Memory B cell (primary cell): ENCODE data around the gene SCP2.

Experiments
- ATAC-seq: fragments of 150-1000 bp; cut with Tn5 transposase; 2 replicates; pipeline ENCODE4 v1.10.0; 2021; ENCODE audit warnings: low read depth, mild to moderate bottlenecking, moderate library complexity
- DNase-seq, 2 donors: peaks; one replicate each; pipeline ENCODE4 v3.0.0; 2022; ENCODE audit warnings: low spot score in 2 of 2
- H3K27ac Mint-ChIP-seq: one replicate; pipeline ENCODE4 v1.8.0; 2022; ENCODE audit warnings: mild to moderate bottlenecking, moderate library complexity, mixed read lengths
- H3K27me3 Mint-ChIP-seq: one replicate; pipeline ENCODE4 v1.8.0; 2022; ENCODE audit warnings: mixed read lengths
- H3K36me3 Mint-ChIP-seq: one replicate; pipeline ENCODE4 v1.8.0; 2022; ENCODE audit warnings: mild to moderate bottlenecking, mixed read lengths
- H3K4me1 Mint-ChIP-seq: one replicate; pipeline ENCODE4 v1.8.0; 2022; ENCODE audit warnings: mixed read lengths
- H3K4me3 Mint-ChIP-seq: one replicate; pipeline ENCODE4 v1.8.0; 2022; ENCODE audit warnings: mild to moderate bottlenecking, moderate library complexity, mixed read lengths
- H3K9me3 Mint-ChIP-seq: one replicate; pipeline ENCODE4 v1.8.0; 2022; ENCODE audit warnings: mixed read lengths

The SCP2 gene

GRCh38 chr1:53066891-53067738 lies 140.0 kb downstream of the SCP2 start:
- ATAC-seq (no peak), DNase-seq (no peak)
- Mint-ChIP-seq H3K27ac (no peak overlapping the region), H3K27me3 (peaks cover 16% of the 10 kb centered on the region), H3K9me3 (no peaks in the 10 kb centered on the region), H3K4me3 (no peak overlapping the region), H3K36me3 (no peaks in the 10 kb centered on the region), H3K4me1 (no peaks in the 10 kb centered on the region)

- H3K4me1 Mint-ChIP-seq: no peaks in the 10 kb centered on the region
Measured at GRCh38 chr1:53067886-53068285, 140.8 kb downstream of the SCP2 start.

GRCh38 chr1:53068314-53069099 lies 141.4 kb downstream of the SCP2 start:
- H3K27ac Mint-ChIP-seq: no peak overlapping the region
- H3K36me3 Mint-ChIP-seq: no peaks in the 10 kb centered on the region
- H3K9me3 Mint-ChIP-seq: no peaks in the 10 kb centered on the region
- DNase-seq (no peak), ATAC-seq (no peak)
- H3K4me1 Mint-ChIP-seq: no peaks in the 10 kb centered on the region
- H3K4me3 Mint-ChIP-seq: no peak overlapping the region
- peaks cover 13% of the 10 kb centered on the region for H3K27me3 Mint-ChIP-seq

More at GRCh38 chr1:53067886-53068285, 140.8 kb downstream of the SCP2 start:
- no peak for ATAC-seq
- no peak for DNase-seq
- Mint-ChIP-seq H3K27ac (no peak overlapping the region), H3K4me3 (no peak overlapping the region), H3K9me3 (no peaks in the 10 kb centered on the region), H3K27me3 (peaks cover 16% of the 10 kb centered on the region), H3K36me3 (no peaks in the 10 kb centered on the region)

- DNase-seq (no peak), ATAC-seq (no peak)
- Mint-ChIP-seq H3K27ac (no peak overlapping the region), H3K36me3 (no peaks in the 10 kb centered on the region), H3K4me1 (no peaks in the 10 kb centered on the region), H3K27me3 (peaks cover 9% of the 10 kb centered on the region), H3K9me3 (no peaks in the 10 kb centered on the region), H3K4me3 (no peak overlapping the region)
Measured at GRCh38 chr1:53069265-53069662, 142.2 kb downstream of the SCP2 start.

- H3K4me1 Mint-ChIP-seq: no peaks in the 10 kb centered on the region
- H3K27me3 Mint-ChIP-seq: peaks cover 9% of the 10 kb centered on the region
- H3K9me3 Mint-ChIP-seq: no peaks in the 10 kb centered on the region
- H3K36me3 Mint-ChIP-seq: no peaks in the 10 kb centered on the region
- DNase-seq: no peak
- H3K27ac Mint-ChIP-seq: no peak overlapping the region
- ATAC-seq: no peak
- no peak overlapping the region for H3K4me3 Mint-ChIP-seq
Measured at GRCh38 chr1:53069663-53070327, 142.7 kb downstream of the SCP2 start.

GRCh38 chr1:53070621-53071020 lies 143.5 kb downstream of the SCP2 start:
- no peak for ATAC-seq
- Mint-ChIP-seq H3K9me3 (no peaks in the 10 kb centered on the region), H3K27ac (no peak overlapping the region)

GRCh38 chr1:53071167-53071865 lies 144.2 kb downstream of the SCP2 start:
- H3K27ac Mint-ChIP-seq: no peak overlapping the region
- H3K9me3 Mint-ChIP-seq: no peaks in the 10 kb centered on the region
- ATAC-seq: no peak
- peaks cover 11% of the 10 kb centered on the region for H3K27me3 Mint-ChIP-seq
- H3K36me3 Mint-ChIP-seq: no peaks in the 10 kb centered on the region
- no peak overlapping the region for H3K4me3 Mint-ChIP-seq
- DNase-seq: no peak
- no peaks in the 10 kb centered on the region for H3K4me1 Mint-ChIP-seq

More at GRCh38 chr1:53070621-53071020, 143.5 kb downstream of the SCP2 start:
- Mint-ChIP-seq H3K36me3 (no peaks in the 10 kb centered on the region), H3K27me3 (peaks cover 12% of the 10 kb centered on the region), H3K4me3 (no peak overlapping the region), H3K4me1 (no peaks in the 10 kb centered on the region)
- DNase-seq: no peak

- H3K27ac Mint-ChIP-seq: no peak overlapping the region
- H3K27me3 Mint-ChIP-seq: peaks cover 8% of the 10 kb centered on the region
- no peaks in the 10 kb centered on the region for H3K9me3 Mint-ChIP-seq
- no peak overlapping the region for H3K4me3 Mint-ChIP-seq
- H3K4me1 Mint-ChIP-seq: no peaks in the 10 kb centered on the region
- no peaks in the 10 kb centered on the region for H3K36me3 Mint-ChIP-seq
- ATAC-seq (no peak), DNase-seq (no peak)
Measured at GRCh38 chr1:53071915-53072314, 144.8 kb downstream of the SCP2 start.

- DNase-seq (no peak), ATAC-seq (no peak)
- no peaks in the 10 kb centered on the region for H3K9me3 Mint-ChIP-seq
- no peak overlapping the region for H3K27ac Mint-ChIP-seq
- no peaks in the 10 kb centered on the region for H3K4me1 Mint-ChIP-seq
- H3K4me3 Mint-ChIP-seq: no peak overlapping the region
- H3K36me3 Mint-ChIP-seq: no peaks in the 10 kb centered on the region
- peaks cover 8% of the 10 kb centered on the region for H3K27me3 Mint-ChIP-seq
Measured at GRCh38 chr1:53073287-53073686, 146.2 kb downstream of the SCP2 start.

GRCh38 chr1:53073868-53074311 lies 146.8 kb downstream of the SCP2 start:
- Mint-ChIP-seq H3K27ac (no peak overlapping the region), H3K27me3 (peaks cover 8% of the 10 kb centered on the region), H3K9me3 (no peaks in the 10 kb centered on the region), H3K4me3 (no peak overlapping the region), H3K36me3 (no peaks in the 10 kb centered on the region), H3K4me1 (no peaks in the 10 kb centered on the region)
- no peak for DNase-seq
- ATAC-seq: no peak

- DNase-seq (no peak), ATAC-seq (no peak)
- Mint-ChIP-seq H3K36me3 (no peaks in the 10 kb centered on the region), H3K27ac (no peak overlapping the region), H3K4me3 (no peak overlapping the region), H3K4me1 (no peaks in the 10 kb centered on the region), H3K27me3 (peaks cover 8% of the 10 kb centered on the region), H3K9me3 (no peaks in the 10 kb centered on the region)
Measured at GRCh38 chr1:53074313-53075154, 147.5 kb downstream of the SCP2 start.

- Mint-ChIP-seq H3K27ac (no peak overlapping the region), H3K4me3 (no peak overlapping the region), H3K9me3 (no peaks in the 10 kb centered on the region), H3K36me3 (no peaks in the 10 kb centered on the region), H3K4me1 (no peaks in the 10 kb centered on the region), H3K27me3 (peaks cover 8% of the 10 kb centered on the region)
- DNase-seq: no peak
- no peak for ATAC-seq
Measured at GRCh38 chr1:53075206-53075605, 148.1 kb downstream of the SCP2 start.

- ATAC-seq (no peak), DNase-seq (no peak)
- Mint-ChIP-seq H3K9me3 (no peaks in the 10 kb centered on the region), H3K4me1 (no peaks in the 10 kb centered on the region), H3K4me3 (no peak overlapping the region), H3K27ac (no peak overlapping the region), H3K36me3 (no peaks in the 10 kb centered on the region), H3K27me3 (peaks cover 8% of the 10 kb centered on the region)
Measured at GRCh38 chr1:53075761-53076163, 148.7 kb downstream of the SCP2 start.
